Endothelial cell (in vitro differentiated cells): ENCODE data around the gene IFIT2. TPM values are rescaled to one million over a fixed set of nuclear protein-coding genes. Genes with fewer than 3 reads are reported as not detected.
"Not testable (repeated sequence)": the region's sequence is repeated elsewhere in the genome, so short reads cannot be mapped to it uniquely, and the experiment has no call there.

Experiments used
- DNase-seq: peaks from one replicate; pipeline ENCODE4 v3.0.0; 2021; ENCODE audit warnings: low spot score
- H3K27ac Mint-ChIP-seq: one replicate; pipeline ENCODE4 v1.8.0; 2021; ENCODE audit warnings: mixed read lengths, inconsistent platforms; ENCODE audit not compliant: unreplicated experiment
- H3K27me3 Mint-ChIP-seq: one replicate; pipeline ENCODE4 v1.8.0; 2021; ENCODE audit warnings: mild to moderate bottlenecking, moderate library complexity, mixed read lengths, inconsistent platforms; ENCODE audit not compliant: unreplicated experiment
- H3K36me3 Mint-ChIP-seq: one replicate; pipeline ENCODE4 v1.8.0; 2021; ENCODE audit warnings: mild to moderate bottlenecking, low read depth, mixed read lengths, inconsistent platforms; ENCODE audit not compliant: unreplicated experiment
- H3K4me1 Mint-ChIP-seq: one replicate; pipeline ENCODE4 v1.8.0; 2021; ENCODE audit warnings: mild to moderate bottlenecking, mixed read lengths, inconsistent platforms; ENCODE audit not compliant: unreplicated experiment
- H3K4me3 Mint-ChIP-seq: one replicate; pipeline ENCODE4 v1.8.0; 2021; ENCODE audit warnings: mild to moderate bottlenecking, mixed read lengths, inconsistent platforms; ENCODE audit not compliant: unreplicated experiment
- H3K9me3 Mint-ChIP-seq: one replicate; pipeline ENCODE4 v1.8.0; 2021; ENCODE audit warnings: mixed read lengths, inconsistent platforms; ENCODE audit not compliant: unreplicated experiment
- CTCF ChIP-seq: fragments of 200-600 bp; sonication (generic); IDR thresholded peaks from one replicate; pipeline ENCODE4 v1.5.0; 2021; ENCODE audit warnings: antibody characterized with exemption; ENCODE audit not compliant: unreplicated experiment
- total RNA-seq: library from RNA; stranded (reverse); fragmentation: NEBNext Ultra II Directional; extraction: Animal tissue kit (Norgen Biotek cat#: 25700); gene quantifications from one replicate; pipeline ENCODE4 v1.2.1, GENCODE V29; 2021; ENCODE audit not compliant: unreplicated experiment

Gene IFIT2
- total RNA-seq, 1 donor from 2014 or later, result 0.80 TPM

DNA sequence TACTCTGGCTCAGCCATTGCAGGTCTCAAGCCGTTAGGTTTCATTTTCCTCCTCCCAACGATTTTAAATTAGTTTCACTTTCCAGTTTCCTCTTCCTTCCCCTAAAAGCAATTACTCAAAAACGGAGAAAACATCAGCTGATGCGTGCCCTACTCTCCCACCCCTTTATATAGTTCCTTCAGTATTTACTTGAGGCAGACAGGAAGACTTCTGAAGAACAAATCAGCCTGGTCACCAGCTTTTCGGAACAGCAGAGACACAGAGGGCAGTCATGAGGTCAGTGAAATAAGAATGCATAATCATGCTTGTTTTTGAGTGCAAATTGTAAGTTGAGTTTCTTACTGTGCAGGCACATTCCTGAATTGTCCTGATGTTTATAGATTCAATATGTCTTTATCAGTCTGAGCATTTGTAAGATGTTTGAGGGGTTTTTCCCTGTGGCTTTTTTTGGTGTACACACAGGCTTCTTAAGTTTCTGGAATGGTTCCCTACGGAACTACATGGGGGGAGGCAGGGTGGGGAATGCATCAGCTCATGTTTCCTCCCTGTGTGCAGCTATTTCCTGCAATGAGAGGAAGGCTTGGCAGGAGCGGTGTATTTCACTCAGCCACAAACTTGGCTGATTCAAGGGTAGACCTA, 26.1 kb downstream of the IFIT2 start, which contains the start of gene IFIT3:
IFIT3 (plus strand) TSS at position 195 of the 639 bp plus-strand sequence; CDS start at position 272, 77 bp downstream.
- peak within 1 kb of the TSS; percentile 100 for H3K27ac Mint-ChIP-seq
- peaks cover 56% of the 10 kb centered on the region for H3K4me1 Mint-ChIP-seq
- no peaks in the 10 kb centered on the region for H3K36me3 Mint-ChIP-seq
- H3K4me3 Mint-ChIP-seq, result peak within 1 kb of the TSS; percentile 82
- DNase-seq, result peak; percentile 60
- no peak for TF ChIP-seq CTCF
- peaks cover 2% of the 10 kb centered on the region for H3K27me3 Mint-ChIP-seq
- no peaks in the 10 kb centered on the region for H3K9me3 Mint-ChIP-seq

GRCh38 chr10:89329151-89329550, 27.3 kb downstream of the IFIT2 start:
- H3K4me1 Mint-ChIP-seq, result peaks cover 67% of the 10 kb centered on the region
- peak overlapping the region; percentile 56 for H3K4me3 Mint-ChIP-seq
- H3K27ac Mint-ChIP-seq, result peak overlapping the region; percentile 100
- no peaks in the 10 kb centered on the region for H3K36me3 Mint-ChIP-seq
- no peaks in the 10 kb centered on the region for H3K9me3 Mint-ChIP-seq
- TF ChIP-seq CTCF, result no peak
- no peak for DNase-seq
- H3K27me3 Mint-ChIP-seq, result peaks cover 2% of the 10 kb centered on the region

DNA sequence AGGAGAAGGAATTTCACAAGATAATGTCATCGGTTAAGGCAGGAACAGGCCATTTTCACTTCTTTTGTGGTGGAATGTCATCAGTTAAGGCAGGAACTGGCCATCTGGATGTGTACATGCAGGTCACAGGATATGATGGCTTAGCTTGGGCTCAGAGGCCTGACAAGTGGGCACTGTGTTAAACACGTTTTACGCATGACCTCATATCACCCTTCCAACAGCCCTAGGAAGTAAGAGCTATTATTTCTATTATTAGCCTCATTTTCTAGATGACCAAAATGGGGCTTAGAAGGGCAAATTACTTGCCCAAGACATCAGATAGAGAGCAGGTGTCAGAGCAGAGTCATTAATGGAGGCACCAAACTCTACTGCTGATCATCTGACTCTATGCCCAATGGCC, 28.2 kb downstream of the IFIT2 start:
- not testable (repeated sequence) for DNase-seq, H3K9me3 Mint-ChIP-seq, H3K36me3 Mint-ChIP-seq, H3K4me3 Mint-ChIP-seq, H3K27me3 Mint-ChIP-seq
- Mint-ChIP-seq H3K27ac (peak overlapping the region; percentile 100), H3K4me1 (peaks cover 71% of the 10 kb centered on the region)

- H3K4me3 Mint-ChIP-seq, result no peak overlapping the region
- H3K27me3 Mint-ChIP-seq, result peaks cover 2% of the 10 kb centered on the region
- H3K36me3 Mint-ChIP-seq, result no peaks in the 10 kb centered on the region
- H3K9me3 Mint-ChIP-seq, result no peaks in the 10 kb centered on the region
- DNase-seq, result no peak
- H3K27ac Mint-ChIP-seq, result peak overlapping the region; percentile 72
- H3K4me1 Mint-ChIP-seq, result peaks cover 73% of the 10 kb centered on the region
- no peak for TF ChIP-seq CTCF
Observed at GRCh38 chr10:89330537-89331212, 28.8 kb downstream of the IFIT2 start.

GRCh38 chr10:89331487-89332122, 29.8 kb downstream of the IFIT2 start:
- not testable (repeated sequence) for H3K4me3 Mint-ChIP-seq, DNase-seq, H3K9me3 Mint-ChIP-seq, H3K27me3 Mint-ChIP-seq, H3K36me3 Mint-ChIP-seq
- peaks cover 67% of the 10 kb centered on the region for H3K4me1 Mint-ChIP-seq
- peak overlapping the region; percentile 90 for H3K27ac Mint-ChIP-seq
